Right lobe of liver (tissue), 6 donors: ENCODE data around the gene CD151. TPM values are rescaled to one million over a fixed set of nuclear protein-coding genes. Genes with fewer than 3 reads are reported as not detected.

Experiments used
- ATAC-seq, 4 donors: fragments of 200-7000 bp; cut with Tn5 transposase; one replicate each; pipeline ENCODE4 v1.9.1; 2020; ENCODE audit warnings: mild to moderate bottlenecking in 4 of 4, moderate library complexity in 4 of 4
- DNase-seq, 3 donors: peaks; one replicate each; pipeline ENCODE4 v3.0.0-alpha.2; 2020
- H3K27ac ChIP-seq, 3 donors: fragments of 200-600 bp; one replicate each; pipeline ENCODE4 v1.8.0; 2022
- H3K27me3 ChIP-seq, 2 donors: fragments of 200-600 bp; one replicate each; pipeline ENCODE4 v1.8.0; 2022
- H3K36me3 ChIP-seq, 4 donors: fragments of 200-600 bp; sonication (generic) in 1 of 4; one replicate each; pipeline versions ENCODE4 v1.5.1 to v1.8.0; 2017 to 2022; ENCODE audit warnings: control low read depth in 1 of 4
- H3K4me1 ChIP-seq, 4 donors: fragments of 200-600 bp; sonication (generic) in 1 of 4; one replicate each; pipeline versions ENCODE4 v1.5.1 to v1.8.0; 2017 to 2022; ENCODE audit warnings: control low read depth in 1 of 4
- H3K4me3 ChIP-seq, 3 donors: fragments of 200-600 bp; one replicate each; pipeline ENCODE4 v1.8.0; 2022
- H3K9me3 ChIP-seq, 4 donors: fragments of 200-600 bp; sonication (generic) in 1 of 4; one replicate each; pipeline versions ENCODE4 v1.5.1 to v1.8.0; 2017 to 2022; ENCODE audit warnings: control low read depth in 1 of 4
- POLR2A ChIP-seq: fragments of 450-650 bp; IDR thresholded peaks from one replicate; pipeline ENCODE4 v1.6.1; 2017; ENCODE audit warnings: antibody characterized with exemption, mild to moderate bottlenecking
- WGBS: methylation state at CpG from one replicate; pipeline ENCODE4 v1.1.6; 2018; ENCODE audit warnings: low coverage, low lambda C conversion rate; ENCODE audit not compliant: insufficient coverage; ENCODE audit errors: missing lambda C conversion rate; 5-methylcytosine and 5-hydroxymethylcytosine counted together
- intact Hi-C, 2 donors: fragments of 100-400 bp; cut with DNase I; formaldehyde crosslinking; loops; one replicate each; pipeline versions ENCODE4 v1.11.2 to v1.14.1; 2022
- total RNA-seq, 6 experiments: library from RNA; depleted of rRNA in 2 of 6; stranded (reverse); fragments of >200 nt in 2 of 6; fragmentation: NEBNext Ultra II Directional in 3 of 6; extraction: Animal tissue kit (Norgen Biotek cat#: 25700) in 3 of 6; gene quantifications; one replicate each; pipeline versions ENCODE4 v1.1.0 to v1.2.4, GENCODE V29; 2016 to 2023
- TF ChIP-seq, protein P1 (sequence below), 4 donors: fragments of 200-600 bp in 3 of 4; fragments of 450-650 bp in 1 of 4; IDR thresholded peaks; one replicate each; pipeline versions ENCODE4 v1.5.1 to v1.8.0; 2016 to 2022; ENCODE audit warnings: antibody characterized with exemption in 4 of 4, mild to moderate bottlenecking in 2 of 4
- donor health status: DM: no; HTN: yes; CAD: no.
- donor health status: DM: no; HTN: no; CAD: no.
- donor health status: DM: no; HTN: no; CAD: no.
- donor health status: DM: no; HTN: yes; CAD: no.
- donor health status: DM: no; HTN: yes; CAD: no.

CD151 gene
- total RNA-seq, 6 experiments from 2014 or later, result 70.8 to 156 (median 135) TPM

DNA sequence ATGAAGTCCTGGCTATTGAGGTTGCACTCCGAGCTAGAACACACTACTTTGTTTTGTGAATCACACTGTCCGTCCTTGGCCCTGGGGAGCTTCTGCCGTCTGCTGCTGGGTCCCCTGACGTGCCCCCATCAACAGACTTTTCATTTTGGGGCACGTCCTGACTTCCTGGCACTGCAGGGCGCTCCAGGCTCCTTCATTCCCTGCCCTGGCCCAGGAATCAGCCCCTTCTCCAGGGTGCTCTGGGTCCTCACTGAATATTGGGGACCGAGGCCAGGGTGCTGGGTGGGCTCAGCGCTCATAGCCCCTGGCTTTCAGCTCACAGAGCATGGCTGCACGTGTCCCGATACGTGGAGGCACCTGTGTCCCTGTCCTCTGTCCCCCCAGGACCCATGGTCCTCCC is 32.1 kb downstream of the CD151 start:
- no peaks in the 10 kb centered on the region for H3K4me1 ChIP-seq
- no peaks in the 10 kb centered on the region for H3K36me3 ChIP-seq
- no peaks in the 10 kb centered on the region for H3K27me3 ChIP-seq
- no CpG with 5 or more reads among the region's 11 CpGs for WGBS
- DNase-seq, result no peak
- H3K4me3 ChIP-seq, result no peak overlapping the region
- TF ChIP-seq POLR2A, result no peak
- TF ChIP-seq, protein P1, sequence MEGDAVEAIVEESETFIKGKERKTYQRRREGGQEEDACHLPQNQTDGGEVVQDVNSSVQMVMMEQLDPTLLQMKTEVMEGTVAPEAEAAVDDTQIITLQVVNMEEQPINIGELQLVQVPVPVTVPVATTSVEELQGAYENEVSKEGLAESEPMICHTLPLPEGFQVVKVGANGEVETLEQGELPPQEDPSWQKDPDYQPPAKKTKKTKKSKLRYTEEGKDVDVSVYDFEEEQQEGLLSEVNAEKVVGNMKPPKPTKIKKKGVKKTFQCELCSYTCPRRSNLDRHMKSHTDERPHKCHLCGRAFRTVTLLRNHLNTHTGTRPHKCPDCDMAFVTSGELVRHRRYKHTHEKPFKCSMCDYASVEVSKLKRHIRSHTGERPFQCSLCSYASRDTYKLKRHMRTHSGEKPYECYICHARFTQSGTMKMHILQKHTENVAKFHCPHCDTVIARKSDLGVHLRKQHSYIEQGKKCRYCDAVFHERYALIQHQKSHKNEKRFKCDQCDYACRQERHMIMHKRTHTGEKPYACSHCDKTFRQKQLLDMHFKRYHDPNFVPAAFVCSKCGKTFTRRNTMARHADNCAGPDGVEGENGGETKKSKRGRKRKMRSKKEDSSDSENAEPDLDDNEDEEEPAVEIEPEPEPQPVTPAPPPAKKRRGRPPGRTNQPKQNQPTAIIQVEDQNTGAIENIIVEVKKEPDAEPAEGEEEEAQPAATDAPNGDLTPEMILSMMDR (IDR thresholded peaks at IDR 0.05), result no peak
- intact Hi-C loops, result no loop called here
- no peaks in the 10 kb centered on the region for H3K9me3 ChIP-seq
- no peak for ATAC-seq
- no peak overlapping the region for H3K27ac ChIP-seq

DNA sequence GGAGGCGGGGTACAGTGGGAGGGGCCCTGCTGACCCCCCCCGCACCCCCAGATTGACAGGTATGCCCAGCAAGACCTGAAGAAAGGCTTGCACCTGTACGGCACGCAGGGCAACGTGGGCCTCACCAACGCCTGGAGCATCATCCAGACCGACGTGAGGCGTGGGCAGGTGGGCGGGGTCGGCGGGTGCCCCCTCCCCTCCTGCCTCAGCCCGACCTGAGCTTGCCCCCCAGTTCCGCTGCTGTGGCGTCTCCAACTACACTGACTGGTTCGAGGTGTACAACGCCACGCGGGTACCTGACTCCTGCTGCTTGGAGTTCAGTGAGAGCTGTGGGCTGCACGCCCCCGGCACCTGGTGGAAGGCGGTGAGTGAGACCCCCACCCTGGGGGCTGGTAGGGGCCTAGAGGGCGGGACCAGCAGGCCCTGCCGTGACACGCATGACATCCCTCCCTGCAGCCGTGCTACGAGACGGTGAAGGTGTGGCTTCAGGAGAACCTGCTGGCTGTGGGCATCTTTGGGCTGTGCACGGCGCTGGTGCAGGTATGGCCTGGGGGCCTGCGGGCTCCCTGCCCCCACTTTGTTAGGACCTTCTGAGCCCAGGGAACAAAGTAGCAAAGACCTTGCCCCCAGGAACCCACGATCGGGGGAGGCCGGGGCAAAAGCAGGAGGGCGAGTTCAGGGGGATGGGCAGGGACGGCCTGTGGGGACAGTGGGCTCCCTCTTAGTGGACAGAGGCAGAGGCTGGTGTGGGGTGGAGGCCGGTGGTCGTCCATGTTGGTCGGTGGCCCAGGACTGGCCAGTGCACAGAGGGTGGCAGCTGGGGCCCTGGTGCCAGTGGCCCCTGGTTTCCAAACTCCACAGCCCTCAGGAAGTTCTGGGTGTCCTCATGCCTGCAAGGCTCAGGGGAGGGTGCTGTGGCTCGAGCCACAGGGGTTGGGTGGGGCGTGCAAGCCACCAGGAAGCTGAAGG is 33.0 kb downstream of the CD151 start:
- DNase-seq, result no peak
- intact Hi-C loops, result no loop called here

DNA sequence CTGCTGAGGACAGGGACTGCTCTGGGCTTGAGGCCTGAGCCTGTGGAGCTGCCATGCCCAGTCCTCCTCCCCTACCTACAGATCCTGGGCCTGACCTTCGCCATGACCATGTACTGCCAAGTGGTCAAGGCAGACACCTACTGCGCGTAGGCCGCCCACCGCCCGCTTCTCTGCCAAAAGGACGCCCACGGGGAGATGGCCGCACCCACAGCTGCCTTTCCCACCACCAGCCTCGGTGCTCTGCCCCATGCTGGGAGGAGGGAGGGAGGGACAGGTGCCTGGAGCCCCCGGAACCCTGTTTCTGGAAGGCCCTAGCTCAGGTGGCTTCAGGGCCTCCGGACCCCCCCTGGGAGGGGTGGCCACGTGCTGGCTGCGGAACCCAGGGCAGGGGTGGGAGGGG is 33.7 kb downstream of the CD151 start:
- H3K36me3 ChIP-seq, result no peaks in the 10 kb centered on the region

More for the DNA sequence above, 33.0 kb downstream of the CD151 start:
- 63% methylated on average over 6 of the region's 41 CpGs for WGBS
- peak in 2 of 4 donors; percentile 1 to 3 for ATAC-seq
- TF ChIP-seq, protein P1 (IDR thresholded peaks at IDR 0.05), result no peak
- TF ChIP-seq POLR2A, result no peak
- H3K4me3 ChIP-seq, result no peak overlapping the region
- H3K9me3 ChIP-seq, result no peaks in the 10 kb centered on the region
- no peaks in the 10 kb centered on the region for H3K4me1 ChIP-seq
- H3K27ac ChIP-seq, result no peak overlapping the region
- no peaks in the 10 kb centered on the region for H3K36me3 ChIP-seq
- H3K27me3 ChIP-seq, result no peaks in the 10 kb centered on the region

DNA sequence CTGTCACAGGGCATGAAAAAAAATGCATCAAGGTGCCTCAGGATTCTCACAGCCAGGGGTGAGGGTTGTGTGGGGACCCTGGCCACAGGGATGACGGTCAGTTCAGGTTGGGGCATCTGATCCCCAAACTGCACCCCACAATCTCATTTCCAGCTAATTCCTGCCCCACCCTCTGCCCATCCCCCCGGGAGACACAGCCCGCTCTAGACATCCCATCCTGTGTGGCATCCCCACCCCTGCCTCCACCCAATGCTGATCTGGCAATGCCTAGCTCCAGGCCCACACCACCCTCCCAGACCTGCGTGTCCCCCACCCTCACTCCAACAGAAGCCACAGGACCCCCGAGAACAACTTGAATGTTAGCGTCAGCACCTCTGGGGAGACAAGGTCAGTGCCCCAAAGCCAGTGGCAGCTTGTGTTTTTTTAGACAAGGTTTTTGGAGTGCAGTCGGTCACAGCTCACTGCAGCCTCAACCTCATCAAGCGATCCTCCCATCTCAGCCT is 35.2 kb downstream of the CD151 start:
- intact Hi-C loops, result no loop called here
- TF ChIP-seq, protein P1 (IDR thresholded peaks at IDR 0.05), result no peak
- no peak for TF ChIP-seq POLR2A
- H3K36me3 ChIP-seq, result no peaks in the 10 kb centered on the region
- H3K4me3 ChIP-seq, result no peak overlapping the region
- no peaks in the 10 kb centered on the region for H3K27me3 ChIP-seq
- H3K4me1 ChIP-seq, result no peaks in the 10 kb centered on the region
- H3K27ac ChIP-seq, result no peak overlapping the region
- no peak for DNase-seq
- 90% methylated on average over 2 of the region's 8 CpGs for WGBS
- no peak for ATAC-seq
- no peaks in the 10 kb centered on the region for H3K9me3 ChIP-seq

More for the DNA sequence above, 33.7 kb downstream of the CD151 start:
- no peak for TF ChIP-seq POLR2A
- TF ChIP-seq, protein P1 (IDR thresholded peaks at IDR 0.05), result no peak
- Histone ChIP-seq H3K9me3 (no peaks in the 10 kb centered on the region), H3K4me3 (no peak overlapping the region), H3K27ac (no peak overlapping the region), H3K27me3 (no peaks in the 10 kb centered on the region), H3K4me1 (no peaks in the 10 kb centered on the region)
- DNase-seq, result peak in 1 of 3 donors; percentile 28
- ATAC-seq, result peak in 2 of 4 donors; percentile 2 to 5
- no CpG with 5 or more reads among the region's 14 CpGs for WGBS
- intact Hi-C loops, result no loop called here
